Hepatocyte (in vitro differentiated cells): ENCODE results near the gene NXPE4.

Source experiments
- CTCF ChIP-seq: fragments of 200-600 bp; sonication (generic); IDR thresholded peaks from 2 replicates; pipeline ENCODE4 v1.5.1; 2016; ENCODE audit warnings: antibody characterized with exemption, mild to moderate bottlenecking; ENCODE audit not compliant: poor library complexity
- EZH2 ChIP-seq: fragments of 200-600 bp; sonication (generic); IDR thresholded peaks from 2 replicates; pipeline ENCODE4 v1.6.1; 2016; ENCODE audit warnings: antibody characterized with exemption, mild to moderate bottlenecking, borderline replicate concordance
- EZH2phosphoT487 ChIP-seq: fragments of 200-600 bp; sonication (generic); IDR thresholded peaks from one replicate; pipeline ENCODE4 v1.6.1; 2018; ENCODE audit warnings: antibody characterized with exemption, mild to moderate bottlenecking, low read depth, moderate library complexity; ENCODE audit not compliant: unreplicated experiment, severe bottlenecking

DNA sequence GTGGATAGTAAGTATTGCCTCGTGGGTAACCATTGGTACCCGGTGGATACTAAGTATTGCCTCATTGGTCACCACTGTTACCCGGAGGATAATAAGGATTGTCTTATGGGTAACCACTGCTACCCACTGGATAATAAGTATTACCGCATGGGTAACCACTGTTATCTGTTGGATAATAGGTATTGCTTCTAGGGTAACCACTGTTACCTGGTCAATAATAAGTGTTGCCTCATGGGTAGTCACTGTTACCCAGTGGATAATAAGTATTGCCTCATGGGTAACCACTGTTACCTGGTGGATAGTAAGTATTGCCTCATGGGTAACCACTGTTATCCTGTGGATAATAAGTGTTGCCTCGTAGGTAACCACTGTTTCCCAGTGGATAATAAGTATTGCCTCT is 22.6 kb upstream of the NXPE4 start:
- TF ChIP-seq CTCF (no peak), EZH2 (no peak), EZH2phosphoT487 (no peak)
